NCI-H2196 (cell line): ENCODE results near the gene PYROXD2.

Source experiments
- DNase-seq: peaks from one replicate; lab custom pipeline; 2025; ENCODE audit not compliant: unreplicated experiment; lab: John Stamatoyannopoulos, UW

PYROXD2 gene

GRCh38 chr10:98414932-98415730, at the start of gene PYROXD2:
TSS of gene PYROXD2 (minus strand) at chr10:98415182. CDS start at chr10:98415135, 47 bp downstream.
- DNase-seq: peak; percentile 72

GRCh38 chr10:98463976-98464754, 49.2 kb upstream of the PYROXD2 start:
- no peak for DNase-seq

GRCh38 chr10:98463016-98463415, 48.0 kb upstream of the PYROXD2 start:
- DNase-seq: no peak

- DNase-seq: no peak
Observed at GRCh38 chr10:98461500-98461842, 46.5 kb upstream of the PYROXD2 start.

- peak; percentile 57 for DNase-seq
Observed at GRCh38 chr10:98460837-98461499, 46.0 kb upstream of the PYROXD2 start.

- DNase-seq: no peak
Observed at GRCh38 chr10:98458809-98459784, 44.1 kb upstream of the PYROXD2 start.

- no peak for DNase-seq
Observed at GRCh38 chr10:98457721-98458120, 42.7 kb upstream of the PYROXD2 start.

- DNase-seq: no peak
Observed at GRCh38 chr10:98456686-98457482, 41.9 kb upstream of the PYROXD2 start.

- DNase-seq: no peak
Observed at GRCh38 chr10:98456043-98456570, 41.1 kb upstream of the PYROXD2 start.

- DNase-seq: no peak
Observed at GRCh38 chr10:98453729-98454128, 38.7 kb upstream of the PYROXD2 start.

GRCh38 chr10:98450618-98451017, 35.6 kb upstream of the PYROXD2 start:
- no peak for DNase-seq

GRCh38 chr10:98449287-98449686, 34.3 kb upstream of the PYROXD2 start:
- DNase-seq: no peak

GRCh38 chr10:98446661-98447221, 31.8 kb upstream of the PYROXD2 start, which contains the start of gene HPS1:
TSS of gene HPS1 (minus strand) at chr10:98446935. CDS start at chr10:98443240, 3,695 bp downstream.
- peak; percentile 68 for DNase-seq

GRCh38 chr10:98446151-98446660, 31.2 kb upstream of the PYROXD2 start:
- DNase-seq: no peak

- DNase-seq: no peak
Observed at GRCh38 chr10:98445200-98445812, 30.3 kb upstream of the PYROXD2 start.

GRCh38 chr10:98444314-98445006, 29.5 kb upstream of the PYROXD2 start:
- no peak for DNase-seq

GRCh38 chr10:98438715-98439114, 23.7 kb upstream of the PYROXD2 start:
- DNase-seq: no peak

GRCh38 chr10:98436704-98437103, 21.7 kb upstream of the PYROXD2 start:
- DNase-seq: no peak
